GM20000 (cell line): ENCODE results near the gene TRHDE.
"Not testable (repeated sequence)": the region's sequence is repeated elsewhere in the genome, so short reads cannot be mapped to it uniquely, and the experiment has no call there.

ENCODE experiments used
- DNase-seq: peaks from one replicate; pipeline ENCODE4 v3.0.0; 2012; ENCODE audit warnings: low spot score
- CTCF ChIP-seq: IDR thresholded peaks from 2 replicates; pipeline ENCODE4 v1.5.1; 2012; ENCODE audit warnings: mild to moderate bottlenecking, control low read depth; ENCODE audit errors: extremely low read depth, missing control alignments

The TRHDE gene

GRCh38 chr12:72511498-72511897 lies 239.3 kb downstream of the TRHDE start:
- no peak for TF ChIP-seq CTCF
- DNase-seq, result no peak

GRCh38 chr12:72511906-72512305 lies 239.7 kb downstream of the TRHDE start:
- DNase-seq, result no peak
- no peak for TF ChIP-seq CTCF

- not testable (repeated sequence) for DNase-seq
These were observed 248.0 kb downstream of the TRHDE start for GRCh38 chr12:72520044-72520678.

GRCh38 chr12:72521326-72521725 lies 249.2 kb downstream of the TRHDE start:
- DNase-seq, result no peak
- TF ChIP-seq CTCF, result no peak

GRCh38 chr12:72522411-72522810 lies 250.2 kb downstream of the TRHDE start:
- no peak for TF ChIP-seq CTCF
- DNase-seq, result no peak

GRCh38 chr12:72523754-72524153 lies 251.6 kb downstream of the TRHDE start:
- no peak for TF ChIP-seq CTCF
- DNase-seq, result no peak

GRCh38 chr12:72535212-72535990 lies 263.2 kb downstream of the TRHDE start:
- no peak for DNase-seq
- TF ChIP-seq CTCF, result no peak

GRCh38 chr12:72540811-72541210 lies 268.6 kb downstream of the TRHDE start:
- no peak for TF ChIP-seq CTCF
- no peak for DNase-seq
